ENCODE results near the gene PPAN. TPM values are rescaled to one million over a fixed set of nuclear protein-coding genes. Genes with fewer than 3 reads are reported as not detected.

Gene PPAN
- total RNA-seq, 4 donors from 2014 or later, result 26.2 to 33.0 (median 29.7) TPM

DNA sequence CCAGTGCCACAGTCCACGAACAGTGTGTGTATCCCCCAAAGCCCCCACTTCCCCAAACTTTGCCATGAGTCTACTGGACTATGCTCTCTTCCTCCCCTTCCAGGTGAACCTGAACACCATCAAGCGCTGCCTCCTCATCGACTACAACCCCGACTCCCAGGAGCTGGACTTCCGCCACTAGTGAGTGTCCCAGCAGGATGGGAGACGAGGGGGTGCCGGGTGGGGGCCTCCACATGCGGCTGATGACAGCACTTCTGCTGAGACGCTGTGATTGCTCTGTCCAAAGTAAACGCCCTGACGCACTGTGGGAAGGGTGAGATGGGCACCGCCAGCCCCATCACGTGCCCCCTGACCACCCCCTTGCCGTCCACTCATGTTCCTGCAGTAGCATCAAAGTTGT, 3.4 kb downstream of the PPAN start:
- H3K36me3 ChIP-seq, result peaks cover 40% of the 10 kb centered on the region in 2 donors
- intact Hi-C loops (cut with DNase I), result loop anchor here (10.0 kb wide), 1 partner anchor 275 kb away; the partner anchor contains the start of gene TYK2
- no peaks in the 10 kb centered on the region for H3K9me3 ChIP-seq
- DNase-seq, result no peak
- H3K4me1 ChIP-seq, result peaks cover 7 to 14% of the 10 kb centered on the region in 2 donors
- 91 to 95% methylated on average over 9 to 14 of the region's 14 CpGs for WGBS, 2 donors
- TF ChIP-seq, protein P1, sequence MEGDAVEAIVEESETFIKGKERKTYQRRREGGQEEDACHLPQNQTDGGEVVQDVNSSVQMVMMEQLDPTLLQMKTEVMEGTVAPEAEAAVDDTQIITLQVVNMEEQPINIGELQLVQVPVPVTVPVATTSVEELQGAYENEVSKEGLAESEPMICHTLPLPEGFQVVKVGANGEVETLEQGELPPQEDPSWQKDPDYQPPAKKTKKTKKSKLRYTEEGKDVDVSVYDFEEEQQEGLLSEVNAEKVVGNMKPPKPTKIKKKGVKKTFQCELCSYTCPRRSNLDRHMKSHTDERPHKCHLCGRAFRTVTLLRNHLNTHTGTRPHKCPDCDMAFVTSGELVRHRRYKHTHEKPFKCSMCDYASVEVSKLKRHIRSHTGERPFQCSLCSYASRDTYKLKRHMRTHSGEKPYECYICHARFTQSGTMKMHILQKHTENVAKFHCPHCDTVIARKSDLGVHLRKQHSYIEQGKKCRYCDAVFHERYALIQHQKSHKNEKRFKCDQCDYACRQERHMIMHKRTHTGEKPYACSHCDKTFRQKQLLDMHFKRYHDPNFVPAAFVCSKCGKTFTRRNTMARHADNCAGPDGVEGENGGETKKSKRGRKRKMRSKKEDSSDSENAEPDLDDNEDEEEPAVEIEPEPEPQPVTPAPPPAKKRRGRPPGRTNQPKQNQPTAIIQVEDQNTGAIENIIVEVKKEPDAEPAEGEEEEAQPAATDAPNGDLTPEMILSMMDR (IDR thresholded peaks at IDR 0.05), result no peak
- no peak for TF ChIP-seq POLR2A (IDR thresholded peaks at IDR 0.05)
- no peak overlapping the region for H3K4me3 ChIP-seq (replicated peaks in 1 of 3)
- H3K27me3 ChIP-seq, result no peaks in the 10 kb centered on the region
- H3K27ac ChIP-seq, result no peak overlapping the region

- no peak overlapping the region for H3K4me3 ChIP-seq (replicated peaks in 1 of 3)
- no peak overlapping the region for H3K27ac ChIP-seq
Measured at GRCh38 chr19:10110076-10110971, 4.2 kb downstream of the PPAN start.

GRCh38 chr19:10110972-10111317, 4.8 kb downstream of the PPAN start:
- Histone ChIP-seq H3K4me1 (peaks cover 7 to 10% of the 10 kb centered on the region in 2 donors), H3K27ac (no peak overlapping the region), H3K27me3 (no peaks in the 10 kb centered on the region), H3K36me3 (peaks cover 53 to 54% of the 10 kb centered on the region in 2 donors), H3K4me3 (replicated peaks in 1 of 3) (no peak overlapping the region), H3K9me3 (no peaks in the 10 kb centered on the region)
- intact Hi-C loops (cut with DNase I), result loop anchor here (10.0 kb wide), 1 partner anchor 144 kb away; the partner anchor contains the start of gene MRPL4
- DNase-seq, result no peak
- 90 to 98% methylated on average over 19 of the region's 19 CpGs for WGBS, 2 donors
- TF ChIP-seq POLR2A (IDR thresholded peaks at IDR 0.05), result no peak
- TF ChIP-seq, protein P1 (IDR thresholded peaks at IDR 0.05), result no peak

More at GRCh38 chr19:10110076-10110971, 4.2 kb downstream of the PPAN start:
- peaks cover 7 to 14% of the 10 kb centered on the region in 2 donors for H3K4me1 ChIP-seq
- no peaks in the 10 kb centered on the region for H3K9me3 ChIP-seq
- DNase-seq, result no peak
- TF ChIP-seq, protein P1 (IDR thresholded peaks at IDR 0.05), result no peak
- TF ChIP-seq POLR2A (IDR thresholded peaks at IDR 0.05), result no peak
- peaks cover 47 to 48% of the 10 kb centered on the region in 2 donors for H3K36me3 ChIP-seq
- 93 to 96% methylated on average over 36 to 41 of the region's 44 CpGs for WGBS, 2 donors
- intact Hi-C loops (cut with DNase I), result loop anchor here (10.0 kb wide), 1 partner anchor 144 kb away; the partner anchor contains the start of gene MRPL4
- no peaks in the 10 kb centered on the region for H3K27me3 ChIP-seq

GRCh38 chr19:10111405-10111811, 5.2 kb downstream of the PPAN start, which contains the start of gene P2RY11:
P2RY11 (plus strand) TSS chr19:10111693; CDS start chr19:10111722, 29 bp downstream.
- no peak within 1 kb of the TSS for H3K4me3 ChIP-seq (replicated peaks in 1 of 3)
- no peak within 1 kb of the TSS for H3K27ac ChIP-seq
- TF ChIP-seq, protein P1 (IDR thresholded peaks at IDR 0.05), result no peak
- TF ChIP-seq POLR2A (IDR thresholded peaks at IDR 0.05), result no peak
- no peak for DNase-seq
- 71 to 83% methylated on average over 7 to 8 of the region's 8 CpGs for WGBS, 2 donors
- intact Hi-C loops (cut with DNase I), result loop anchor here (10.0 kb wide), 1 partner anchor 143 kb away; the partner anchor contains the start of gene MRPL4
- no peaks in the 10 kb centered on the region for H3K9me3 ChIP-seq
- peaks cover 7 to 9% of the 10 kb centered on the region in 2 donors for H3K4me1 ChIP-seq
- peaks cover 57 to 58% of the 10 kb centered on the region in 2 donors for H3K36me3 ChIP-seq
- H3K27me3 ChIP-seq, result no peaks in the 10 kb centered on the region
